Tibial artery (tissue), 4 donors: ENCODE data around the gene DNAAF3.

Experiments
- DNase-seq, 2 donors: peaks; one replicate each; pipeline ENCODE4 v3.0.0-alpha.2; 2019
- H3K27ac ChIP-seq, 2 donors: fragments of 200-600 bp; sonication (generic) in 1 of 2; 1 replicate in 1 of 2; 2 replicates in 1 of 2; pipeline ENCODE4 v1.5.1; 2018 to 2019; ENCODE audit warnings: mild to moderate bottlenecking in 1 of 2
- H3K27me3 ChIP-seq, 2 donors: fragments of 200-600 bp; sonication (generic) in 1 of 2; one replicate each; pipeline versions ENCODE4 v1.5.1 to v1.6.0; 2016 to 2019
- H3K36me3 ChIP-seq, 3 donors: fragments of 200-600 bp; sonication (generic) in 2 of 3; one replicate each; pipeline ENCODE4 v1.5.1; 2016 to 2019; ENCODE audit warnings: mild to moderate bottlenecking in 2 of 3
- H3K4me1 ChIP-seq, 4 donors: fragments of 200-600 bp; sonication (generic) in 2 of 4; 1 replicate in 3 of 4; 2 replicates in 1 of 4; pipeline ENCODE4 v1.5.1; 2016 to 2019
- H3K4me3 ChIP-seq, 2 donors: fragments of 200-600 bp; sonication (generic) in 1 of 2; 1 replicate in 1 of 2; 2 replicates in 1 of 2; pipeline ENCODE4 v1.5.1; 2018 to 2019; ENCODE audit warnings: mild to moderate bottlenecking in 2 of 2
- H3K9me3 ChIP-seq, 3 donors: fragments of 200-600 bp; sonication (generic) in 1 of 3; one replicate each; pipeline ENCODE4 v1.5.1; 2016 to 2019
- CTCF ChIP-seq, 2 experiments: fragments of 200-600 bp in 1 of 2; fragments of 450-650 bp in 1 of 2; IDR thresholded peaks; one replicate each; pipeline ENCODE4 v1.5.1; 2017 to 2019; ENCODE audit warnings: antibody characterized with exemption in 2 of 2, mild to moderate bottlenecking in 1 of 2, moderate library complexity in 1 of 2
- intact Hi-C: fragments of 100-400 bp; cut with DNase I; formaldehyde crosslinking; loops from one replicate; pipeline ENCODE4 v1.15.0; 2023; ENCODE audit warnings: low total_unique reads

The DNAAF3 gene

GRCh38 chr19:55134736-55135135 lies 31.7 kb downstream of the DNAAF3 start:
- peaks cover 0 to 85% of the 10 kb centered on the region in 2 donors for H3K27me3 ChIP-seq
- intact Hi-C loops: no loop called here
- TF ChIP-seq CTCF (IDR thresholded peaks at IDR 0.05): no peak
- DNase-seq: no peak
- H3K4me3 ChIP-seq: no peak overlapping the region
- H3K36me3 ChIP-seq: no peaks in the 10 kb centered on the region
- no peaks in the 10 kb centered on the region for H3K9me3 ChIP-seq
- no peaks in the 10 kb centered on the region for H3K4me1 ChIP-seq
- no peak overlapping the region for H3K27ac ChIP-seq

GRCh38 chr19:55133639-55134444 lies 32.6 kb downstream of the DNAAF3 start:
- H3K4me1 ChIP-seq: no peaks in the 10 kb centered on the region
- H3K27me3 ChIP-seq: peaks cover 0 to 86% of the 10 kb centered on the region in 2 donors
- no peak for TF ChIP-seq CTCF (IDR thresholded peaks at IDR 0.05)
- H3K9me3 ChIP-seq: no peaks in the 10 kb centered on the region
- no peaks in the 10 kb centered on the region for H3K36me3 ChIP-seq
- no peak overlapping the region for H3K4me3 ChIP-seq
- DNase-seq: no peak
- intact Hi-C loops: no loop called here
- no peak overlapping the region for H3K27ac ChIP-seq

GRCh38 chr19:55132453-55133129 lies 33.8 kb downstream of the DNAAF3 start:
- H3K4me3 ChIP-seq: no peak overlapping the region
- no peaks in the 10 kb centered on the region for H3K36me3 ChIP-seq
- no peaks in the 10 kb centered on the region for H3K4me1 ChIP-seq
- H3K27ac ChIP-seq: no peak overlapping the region
- no peak for DNase-seq
- H3K27me3 ChIP-seq: peaks cover 0 to 73% of the 10 kb centered on the region in 2 donors
- intact Hi-C loops: no loop called here
- no peak for TF ChIP-seq CTCF (IDR thresholded peaks at IDR 0.05)
- no peaks in the 10 kb centered on the region for H3K9me3 ChIP-seq

DNA sequence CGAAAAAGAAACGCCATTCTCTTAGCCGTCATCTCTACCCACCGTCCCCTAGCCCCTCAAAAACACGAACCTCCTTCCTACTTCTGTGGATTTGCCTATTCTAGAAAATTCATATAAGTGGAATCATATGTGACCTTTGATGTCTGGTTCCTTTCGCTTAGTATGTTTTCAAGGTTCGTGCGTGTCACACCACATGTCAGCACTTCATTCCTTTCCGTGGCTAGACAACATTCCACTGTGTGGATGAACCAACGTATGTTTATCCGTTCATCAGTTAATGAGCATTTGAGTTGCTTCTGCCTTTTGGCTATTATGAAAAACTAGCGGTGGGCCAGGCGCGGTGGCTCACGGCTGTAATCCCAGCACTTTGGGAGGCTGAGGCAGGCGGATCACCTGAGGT lies 35.0 kb downstream of the DNAAF3 start:
- Histone ChIP-seq H3K27ac (no peak overlapping the region), H3K36me3 (no peaks in the 10 kb centered on the region), H3K9me3 (no peaks in the 10 kb centered on the region), H3K4me3 (no peak overlapping the region), H3K27me3 (peaks cover 0 to 64% of the 10 kb centered on the region in 2 donors), H3K4me1 (no peaks in the 10 kb centered on the region)
- DNase-seq: no peak
- TF ChIP-seq CTCF (IDR thresholded peaks at IDR 0.05): no peak
- intact Hi-C loops: no loop called here

GRCh38 chr19:55119053-55119452 lies 47.4 kb downstream of the DNAAF3 start:
- H3K27ac ChIP-seq: no peak overlapping the region
- no peak overlapping the region for H3K4me3 ChIP-seq
- no peaks in the 10 kb centered on the region for H3K9me3 ChIP-seq
- peaks cover 0 to 36% (median 30%) of the 10 kb centered on the region in 4 donors for H3K4me1 ChIP-seq
- H3K36me3 ChIP-seq: no peaks in the 10 kb centered on the region
- peaks cover 0 to 6% of the 10 kb centered on the region in 2 donors for H3K27me3 ChIP-seq
- intact Hi-C loops: loop anchor here (5.0 kb wide), 1 partner anchor 652 kb away; no protein-coding TSS in a partner anchor
- DNase-seq: no peak
- TF ChIP-seq CTCF (IDR thresholded peaks at IDR 0.05): no peak
